Epithelial cell of proximal tubule (primary cell): ENCODE data around the gene ZNF700. TPM values are rescaled to one million over a fixed set of nuclear protein-coding genes. Genes with fewer than 3 reads are reported as not detected.
"Not testable (repeated sequence)": the region's sequence is repeated elsewhere in the genome, so short reads cannot be mapped to it uniquely, and the experiment has no call there.

Experiments used
- DNase-seq: peaks from one replicate; pipeline ENCODE4 v3.0.0-alpha.2; 2011; ENCODE audit warnings: low read depth
- H3K4me3 ChIP-seq: 2 replicates; pipeline ENCODE4 v1.5.1; 2011; ENCODE audit warnings: low read depth, mild to moderate bottlenecking, low read length
- total RNA-seq: library from RNA; depleted of rRNA; stranded (reverse); fragments of >200 nt; gene quantifications from 2 replicates; pipeline ENCODE4 v1.2.3, GENCODE V29; 2015
- TF ChIP-seq, protein P1 (sequence below): conservative IDR thresholded peaks from 2 replicates; pipeline ENCODE4 v1.5.1; 2012; ENCODE audit warnings: low read depth, mild to moderate bottlenecking, low read length

Gene ZNF700
- total RNA-seq, 1 donor from 2014 or later: 7.9 TPM

DNA sequence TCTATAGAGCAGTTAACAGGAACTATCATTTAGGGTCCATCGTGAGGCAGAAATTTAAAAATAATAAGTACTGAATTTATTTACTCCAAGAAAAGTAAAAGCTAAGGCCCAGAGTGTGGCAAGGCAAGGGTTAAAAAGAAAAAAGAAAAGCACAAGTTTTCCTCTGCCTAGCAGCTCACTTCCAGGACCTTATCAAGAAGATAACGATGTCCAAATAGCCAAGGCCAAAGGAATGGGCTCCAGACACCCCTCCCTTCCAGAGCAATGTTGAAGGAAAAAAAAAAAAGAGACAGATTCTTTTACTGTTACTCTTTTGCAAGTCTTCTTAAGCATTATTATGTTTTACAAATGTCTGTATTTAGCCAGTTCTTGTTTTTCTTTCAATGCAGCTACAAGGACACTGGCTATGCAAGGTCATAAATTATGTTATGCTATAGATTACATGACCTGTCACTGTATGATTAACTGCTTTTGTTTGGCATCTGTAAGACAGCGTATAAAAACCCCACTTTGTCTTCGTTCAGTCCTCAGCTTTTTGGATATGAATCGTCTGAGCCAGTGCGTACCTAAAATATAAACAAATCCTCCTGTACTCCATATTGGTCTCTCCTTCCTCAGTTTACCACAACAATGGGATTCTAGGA is 2.9 kb upstream of the ZNF700 start:
- TF ChIP-seq, protein P1, sequence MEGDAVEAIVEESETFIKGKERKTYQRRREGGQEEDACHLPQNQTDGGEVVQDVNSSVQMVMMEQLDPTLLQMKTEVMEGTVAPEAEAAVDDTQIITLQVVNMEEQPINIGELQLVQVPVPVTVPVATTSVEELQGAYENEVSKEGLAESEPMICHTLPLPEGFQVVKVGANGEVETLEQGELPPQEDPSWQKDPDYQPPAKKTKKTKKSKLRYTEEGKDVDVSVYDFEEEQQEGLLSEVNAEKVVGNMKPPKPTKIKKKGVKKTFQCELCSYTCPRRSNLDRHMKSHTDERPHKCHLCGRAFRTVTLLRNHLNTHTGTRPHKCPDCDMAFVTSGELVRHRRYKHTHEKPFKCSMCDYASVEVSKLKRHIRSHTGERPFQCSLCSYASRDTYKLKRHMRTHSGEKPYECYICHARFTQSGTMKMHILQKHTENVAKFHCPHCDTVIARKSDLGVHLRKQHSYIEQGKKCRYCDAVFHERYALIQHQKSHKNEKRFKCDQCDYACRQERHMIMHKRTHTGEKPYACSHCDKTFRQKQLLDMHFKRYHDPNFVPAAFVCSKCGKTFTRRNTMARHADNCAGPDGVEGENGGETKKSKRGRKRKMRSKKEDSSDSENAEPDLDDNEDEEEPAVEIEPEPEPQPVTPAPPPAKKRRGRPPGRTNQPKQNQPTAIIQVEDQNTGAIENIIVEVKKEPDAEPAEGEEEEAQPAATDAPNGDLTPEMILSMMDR: no peak
- H3K4me3 ChIP-seq: no peak overlapping the region
- DNase-seq: no peak

DNA sequence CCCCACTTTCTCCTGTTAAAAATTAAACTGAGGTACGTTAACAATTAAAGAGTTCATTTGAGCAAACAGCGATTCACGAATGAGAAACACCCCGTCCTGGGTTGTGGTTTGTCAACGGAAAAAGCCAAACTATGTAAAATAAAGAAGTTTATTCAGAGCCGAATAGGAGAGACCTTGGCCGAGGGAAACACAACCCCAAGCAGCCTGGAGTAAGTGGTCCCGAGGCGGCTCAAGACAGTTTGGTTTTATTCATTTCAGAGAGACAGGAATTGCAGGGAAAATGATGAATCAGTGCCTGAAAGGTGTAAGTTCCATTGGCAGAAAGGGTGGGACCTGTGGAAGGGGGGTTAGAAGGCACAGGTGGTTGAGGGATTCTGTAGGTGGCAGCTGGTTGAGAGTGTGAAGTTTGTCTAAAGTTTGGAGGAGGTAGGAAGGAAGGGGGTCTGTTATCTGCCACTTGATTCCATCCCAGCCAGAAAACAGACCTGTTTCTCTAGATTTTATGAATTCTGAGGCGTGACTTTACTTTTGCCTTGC is 812 bp downstream of the ZNF700 start:
- DNase-seq: not testable (repeated sequence)
- H3K4me3 ChIP-seq: peak overlapping the region; percentile 95

DNA sequence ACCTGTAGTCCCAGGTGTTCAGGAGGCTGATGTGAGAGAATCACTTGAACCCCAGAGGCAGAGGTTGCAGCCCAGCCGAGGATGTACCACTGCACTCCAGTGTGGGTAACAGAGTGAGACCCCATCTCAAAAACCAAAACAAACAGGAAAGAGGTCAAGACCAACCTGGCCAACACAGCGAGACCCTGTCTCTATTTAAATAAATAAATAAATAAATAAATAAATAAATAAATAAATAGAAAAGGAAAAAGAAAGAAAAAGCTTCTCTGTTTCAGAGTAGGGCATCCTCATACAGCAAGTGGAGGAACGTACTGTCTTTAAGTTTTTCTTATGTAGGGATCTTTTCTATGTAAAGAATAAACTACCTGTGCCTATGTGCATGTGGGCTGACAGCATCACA is 2.3 kb downstream of the ZNF700 start:
- TF ChIP-seq, protein P1: no peak
- no peak for DNase-seq
- H3K4me3 ChIP-seq: no peak overlapping the region

DNA sequence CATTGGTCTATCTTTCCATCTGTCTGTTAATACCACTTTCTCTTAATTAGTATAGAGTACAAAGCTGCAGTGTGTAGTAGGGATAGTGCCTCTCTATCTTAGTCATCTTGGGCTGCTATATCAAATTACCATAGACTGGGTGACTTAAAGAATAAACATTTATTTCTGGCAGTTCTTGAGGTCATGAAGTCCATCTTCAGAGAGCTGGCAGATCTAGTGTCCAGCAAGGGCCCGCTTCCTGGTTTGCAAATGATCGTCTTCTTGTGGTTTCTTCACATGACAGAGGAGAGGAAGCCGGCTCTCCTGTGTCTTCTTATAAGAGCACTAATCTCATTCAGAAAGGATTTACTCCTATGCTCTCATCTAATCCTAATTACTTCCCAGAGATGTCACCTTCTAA is 6.1 kb downstream of the ZNF700 start:
- TF ChIP-seq, protein P1: no peak
- H3K4me3 ChIP-seq: no peak overlapping the region
- no peak for DNase-seq

DNA sequence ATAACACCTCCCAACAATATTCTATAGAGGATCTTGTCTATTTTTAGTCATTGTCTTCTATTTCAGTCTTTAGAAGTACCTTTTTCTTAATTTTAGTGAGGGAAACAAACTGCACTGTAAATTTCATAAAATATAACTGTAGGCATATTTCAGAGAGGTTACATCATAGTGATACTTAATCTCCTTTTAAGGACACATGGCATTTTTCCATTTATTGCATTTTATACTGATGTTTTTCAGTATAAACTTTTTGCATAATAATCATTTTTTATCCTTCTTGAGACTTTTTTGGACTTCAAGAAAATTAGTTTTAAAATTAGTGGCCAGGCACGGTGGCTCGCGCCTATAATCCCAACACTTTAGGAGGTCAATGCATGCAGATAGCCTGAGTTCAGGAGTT is 6.6 kb downstream of the ZNF700 start:
- no peak overlapping the region for H3K4me3 ChIP-seq
- TF ChIP-seq, protein P1: no peak
- no peak for DNase-seq

DNA sequence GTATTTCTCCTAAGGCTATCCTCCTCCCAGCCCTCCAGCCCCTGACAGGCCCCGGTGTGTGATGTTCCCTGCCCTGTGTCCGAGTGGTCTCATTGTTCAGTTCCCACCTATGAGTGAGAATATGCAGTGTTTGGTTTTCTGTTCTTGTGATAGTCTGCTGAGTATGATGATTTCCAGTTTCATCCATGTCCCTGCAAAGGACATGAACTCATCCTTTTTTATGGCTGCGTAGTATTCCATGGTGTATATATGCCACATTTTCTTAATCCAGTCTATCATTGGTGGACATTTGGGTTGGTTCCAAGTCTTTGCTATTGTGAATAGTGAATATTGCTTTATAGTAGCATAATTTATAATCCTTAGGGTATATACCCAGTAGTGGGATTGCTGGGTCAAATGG is 10.9 kb downstream of the ZNF700 start:
- H3K4me3 ChIP-seq, DNase-seq: not testable (repeated sequence)

DNA sequence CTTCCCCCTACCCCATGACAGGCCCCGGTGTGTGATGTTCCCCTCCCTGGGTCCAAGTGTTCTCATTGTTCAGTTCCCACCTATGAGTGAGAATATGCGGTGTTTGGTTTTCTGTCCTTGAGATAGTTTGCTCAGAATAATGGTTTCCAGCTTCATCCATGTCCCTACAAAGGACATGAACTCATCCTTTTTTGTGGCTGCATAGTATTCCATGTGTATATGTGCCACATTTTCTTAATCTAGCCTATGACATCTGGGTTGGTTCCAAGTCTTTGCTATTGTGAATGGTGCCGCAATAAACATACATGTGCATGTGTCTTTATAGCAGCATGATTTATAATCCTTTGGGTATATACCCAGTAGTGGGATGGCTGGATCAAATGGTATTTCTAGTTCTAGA is 13.5 kb downstream of the ZNF700 start:
- not testable (repeated sequence) for H3K4me3 ChIP-seq, DNase-seq

DNA sequence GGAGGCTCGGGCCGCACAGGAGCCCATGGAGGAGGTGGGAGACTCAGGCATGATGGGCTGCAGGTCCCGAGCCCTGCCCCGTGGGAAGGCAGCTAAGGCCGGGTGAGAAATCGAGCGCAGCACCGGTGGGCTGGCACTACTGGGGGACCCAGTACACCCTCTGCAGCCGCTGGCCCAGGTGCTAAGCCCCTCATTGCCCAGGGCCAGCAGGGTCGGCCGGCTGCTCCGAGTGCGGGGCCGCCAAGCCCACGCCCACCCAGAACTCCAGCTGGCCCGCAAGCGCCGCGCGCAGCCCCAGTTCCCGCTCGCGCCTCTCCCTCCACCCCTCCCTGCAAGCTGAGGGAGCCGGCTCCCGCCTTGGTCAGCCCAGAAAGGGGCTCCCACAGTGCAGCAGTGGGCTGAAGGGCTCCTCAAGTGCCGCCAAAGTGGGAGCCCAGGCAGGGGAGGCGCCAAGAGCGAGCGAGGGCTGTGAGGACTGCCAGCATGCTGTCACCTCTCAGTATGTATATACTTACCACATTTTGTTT is 16.5 kb downstream of the ZNF700 start:
- not testable (repeated sequence) for DNase-seq, H3K4me3 ChIP-seq

DNA sequence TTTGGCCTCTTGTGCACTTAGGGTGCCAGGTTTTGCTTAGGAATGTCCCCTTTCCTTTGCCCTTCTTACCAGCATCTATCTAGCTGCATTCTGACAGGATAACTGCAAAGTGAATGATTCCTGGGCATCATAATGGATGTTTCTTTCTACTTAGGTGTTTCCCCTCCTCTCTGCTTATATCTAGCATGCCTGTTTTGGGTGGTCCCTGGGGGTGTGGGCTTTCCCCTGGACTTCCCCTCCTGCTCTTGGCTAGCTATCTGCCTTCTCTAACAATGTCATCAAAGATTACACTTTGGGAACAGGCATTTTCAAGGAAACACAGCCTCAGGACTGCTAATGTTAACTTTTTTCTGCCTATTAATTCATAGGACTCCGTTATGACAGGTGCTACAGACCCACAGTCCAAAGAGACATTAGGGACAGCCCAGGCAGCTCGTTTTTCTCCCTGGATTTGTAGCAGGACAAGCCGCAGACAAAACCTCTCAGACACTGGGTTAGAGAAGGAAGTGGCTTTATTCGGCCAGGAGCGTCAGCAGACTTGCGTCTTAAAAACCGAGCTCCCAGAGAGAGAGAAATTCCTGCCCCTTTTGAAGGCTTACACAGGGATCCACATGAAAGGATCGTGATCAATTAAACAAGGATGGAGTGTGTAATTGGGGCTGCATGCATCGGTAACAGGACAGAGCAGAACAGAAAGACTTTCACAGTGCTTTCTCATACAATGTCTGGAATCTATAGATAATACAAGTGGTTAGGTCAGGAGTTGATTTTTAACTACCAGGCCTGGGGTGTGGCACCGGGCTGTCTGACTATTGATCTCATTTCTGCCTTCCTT is 17.3 kb downstream of the ZNF700 start:
- no peak overlapping the region for H3K4me3 ChIP-seq
- no peak for DNase-seq
- TF ChIP-seq, protein P1: no peak
